Stomach (tissue), 9 donors: Measurements from ENCODE around the gene PRPF6. TPM values are rescaled to one million over a fixed set of nuclear protein-coding genes. Genes with fewer than 3 reads are reported as not detected.
A peak's percentile ranks its signal among the peaks of the same experiment; 100 is the strongest.

Source experiments
- DNase-seq, 2 donors: peaks; one replicate each; pipeline versions ENCODE4 v3.0.0 to v3.0.0-alpha.2; 2013 to 2019
- H3K27ac ChIP-seq, 5 donors: fragments of 200-600 bp in 4 of 5; sonication (generic) in 4 of 5; one replicate each; pipeline ENCODE4 v1.5.1; 2013 to 2019; ENCODE audit warnings: mild to moderate bottlenecking in 1 of 5, moderate library complexity in 1 of 5
- H3K27me3 ChIP-seq, 3 donors: fragments of 200-600 bp; sonication (generic); one replicate each; pipeline ENCODE4 v1.5.1; 2017 to 2019; ENCODE audit warnings: mixed run types in 1 of 3
- H3K36me3 ChIP-seq, 4 donors: fragments of 200-600 bp; sonication (generic); 1 replicate in 3 of 4; 2 replicates in 1 of 4; pipeline ENCODE4 v1.5.1; 2016 to 2019
- H3K4me1 ChIP-seq, 4 donors: fragments of 200-600 bp; sonication (generic); one replicate each; pipeline ENCODE4 v1.5.1; 2016 to 2019
- H3K4me3 ChIP-seq, 4 donors: fragments of 200-600 bp; sonication (generic) in 3 of 4; one replicate each; pipeline ENCODE4 v1.5.1; 2016 to 2019; ENCODE audit warnings: mild to moderate bottlenecking in 1 of 4
- H3K9me3 ChIP-seq, 4 donors: fragments of 200-600 bp; sonication (generic); one replicate each; pipeline ENCODE4 v1.5.1; 2016 to 2019
- EP300 ChIP-seq: sonication (generic); formaldehyde crosslinking; IDR thresholded peaks from one replicate; pipeline ENCODE4 v1.6.1; 2017; ENCODE audit warnings: antibody characterized with exemption
- POLR2A ChIP-seq, 4 donors: fragments of 450-650 bp; IDR thresholded peaks; one replicate each; pipeline ENCODE4 v1.6.1; 2016; ENCODE audit warnings: antibody characterized with exemption in 4 of 4, control low read depth in 2 of 4, mild to moderate bottlenecking in 1 of 4, moderate library complexity in 1 of 4
- POLR2AphosphoS5 ChIP-seq, 3 donors: sonication (generic); formaldehyde crosslinking; IDR thresholded peaks; one replicate each; pipeline ENCODE4 v1.6.1; 2016; ENCODE audit warnings: antibody characterized with exemption in 3 of 3
- whole genome bisulfite sequencing, 5 donors: extraction: QIAGEN DNeasy Blood & Tissue Kit in 3 of 5; methylation state at CpG; one replicate each; pipeline versions ENCODE4 v1.1.5 to v1.1.7; 2013 to 2018; 5-methylcytosine and 5-hydroxymethylcytosine counted together
- intact Hi-C: fragments of 100-400 bp; cut with DNase I; formaldehyde crosslinking; loops from one replicate; pipeline ENCODE4 v1.15.1; 2023; ENCODE audit warnings: low total_unique reads
- polyA plus RNA-seq, 3 donors: library from polyadenylated mRNA; stranded (reverse); fragments of 200-250 nt; gene quantifications; one replicate each; pipeline ENCODE4 v1.2.3, GENCODE V29; 2013
- total RNA-seq, 5 donors: library from RNA; depleted of rRNA; stranded (reverse); fragments of >200 nt; gene quantifications; one replicate each; pipeline versions ENCODE4 v1.1.0 to v1.2.3, GENCODE V29; 2014 to 2016
- TF ChIP-seq, protein P1 (sequence below), 7 experiments: fragments of 450-650 bp in 4 of 7; fragments of 200-600 bp in 3 of 7; sonication (generic) in 3 of 7; IDR thresholded peaks; one replicate each; pipeline ENCODE4 v1.5.1; 2016 to 2019; ENCODE audit warnings: antibody characterized with exemption in 7 of 7, control low read depth in 2 of 7, mild to moderate bottlenecking in 1 of 7
- donor health status: healthy with polysubstance abuse.
- donor health status: Bipolar disorder and iron deficiency.
- donor health status: healthy.

PRPF6 gene
- total and polyA plus RNA-seq, 8 donors, result 27.0 to 67.4 (median 39.6) TPM

DNA sequence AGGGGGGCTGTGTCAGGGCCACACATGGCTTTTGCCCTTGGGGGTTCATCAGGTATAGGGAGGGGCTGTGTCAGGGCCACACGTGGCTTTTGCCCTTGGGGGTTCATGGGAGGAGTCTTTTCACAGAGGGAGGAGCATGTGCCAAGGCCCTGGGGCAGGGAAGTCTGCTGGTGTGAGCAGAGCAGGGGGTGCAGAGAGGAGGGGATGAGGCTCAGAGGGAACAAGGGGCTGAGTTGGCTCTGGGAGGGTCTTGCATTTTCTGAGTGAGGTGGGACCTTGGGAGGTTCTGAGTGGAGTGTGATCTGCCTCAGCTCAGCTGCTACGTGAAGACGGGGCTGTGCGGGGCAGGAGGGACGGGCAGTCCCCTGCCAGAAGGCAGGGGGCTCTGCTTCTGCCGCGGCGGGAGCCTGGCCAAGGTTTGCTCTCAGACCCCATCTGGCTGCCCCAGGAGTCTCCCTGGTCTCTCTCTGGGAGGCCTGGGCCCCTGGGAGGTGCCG, 74.5 kb downstream of the PRPF6 start:
- H3K9me3 ChIP-seq, result no peaks in the 10 kb centered on the region
- H3K27me3 ChIP-seq, result peaks cover 2 to 75% (median 47%) of the 10 kb centered on the region in 3 donors
- no peak for DNase-seq
- peaks cover 11 to 22% (median 18%) of the 10 kb centered on the region in 4 donors for H3K4me1 ChIP-seq
- WGBS, 5 donors, result 59 to 84% (median 64%) methylated on average over 2 to 9 of the region's 9 CpGs
- no peaks in the 10 kb centered on the region for H3K36me3 ChIP-seq
- TF ChIP-seq, protein P1, sequence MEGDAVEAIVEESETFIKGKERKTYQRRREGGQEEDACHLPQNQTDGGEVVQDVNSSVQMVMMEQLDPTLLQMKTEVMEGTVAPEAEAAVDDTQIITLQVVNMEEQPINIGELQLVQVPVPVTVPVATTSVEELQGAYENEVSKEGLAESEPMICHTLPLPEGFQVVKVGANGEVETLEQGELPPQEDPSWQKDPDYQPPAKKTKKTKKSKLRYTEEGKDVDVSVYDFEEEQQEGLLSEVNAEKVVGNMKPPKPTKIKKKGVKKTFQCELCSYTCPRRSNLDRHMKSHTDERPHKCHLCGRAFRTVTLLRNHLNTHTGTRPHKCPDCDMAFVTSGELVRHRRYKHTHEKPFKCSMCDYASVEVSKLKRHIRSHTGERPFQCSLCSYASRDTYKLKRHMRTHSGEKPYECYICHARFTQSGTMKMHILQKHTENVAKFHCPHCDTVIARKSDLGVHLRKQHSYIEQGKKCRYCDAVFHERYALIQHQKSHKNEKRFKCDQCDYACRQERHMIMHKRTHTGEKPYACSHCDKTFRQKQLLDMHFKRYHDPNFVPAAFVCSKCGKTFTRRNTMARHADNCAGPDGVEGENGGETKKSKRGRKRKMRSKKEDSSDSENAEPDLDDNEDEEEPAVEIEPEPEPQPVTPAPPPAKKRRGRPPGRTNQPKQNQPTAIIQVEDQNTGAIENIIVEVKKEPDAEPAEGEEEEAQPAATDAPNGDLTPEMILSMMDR (IDR thresholded peaks at IDR 0.05), result no peak
- TF ChIP-seq POLR2A (IDR thresholded peaks at IDR 0.05) (no peak), EP300 (no peak), POLR2AphosphoS5 (IDR thresholded peaks at IDR 0.05) (no peak)
- H3K4me3 ChIP-seq, result no peak overlapping the region
- intact Hi-C loops, result no loop called here
- peak overlapping the region; percentile 16 to 79 (median 57) for H3K27ac ChIP-seq

DNA sequence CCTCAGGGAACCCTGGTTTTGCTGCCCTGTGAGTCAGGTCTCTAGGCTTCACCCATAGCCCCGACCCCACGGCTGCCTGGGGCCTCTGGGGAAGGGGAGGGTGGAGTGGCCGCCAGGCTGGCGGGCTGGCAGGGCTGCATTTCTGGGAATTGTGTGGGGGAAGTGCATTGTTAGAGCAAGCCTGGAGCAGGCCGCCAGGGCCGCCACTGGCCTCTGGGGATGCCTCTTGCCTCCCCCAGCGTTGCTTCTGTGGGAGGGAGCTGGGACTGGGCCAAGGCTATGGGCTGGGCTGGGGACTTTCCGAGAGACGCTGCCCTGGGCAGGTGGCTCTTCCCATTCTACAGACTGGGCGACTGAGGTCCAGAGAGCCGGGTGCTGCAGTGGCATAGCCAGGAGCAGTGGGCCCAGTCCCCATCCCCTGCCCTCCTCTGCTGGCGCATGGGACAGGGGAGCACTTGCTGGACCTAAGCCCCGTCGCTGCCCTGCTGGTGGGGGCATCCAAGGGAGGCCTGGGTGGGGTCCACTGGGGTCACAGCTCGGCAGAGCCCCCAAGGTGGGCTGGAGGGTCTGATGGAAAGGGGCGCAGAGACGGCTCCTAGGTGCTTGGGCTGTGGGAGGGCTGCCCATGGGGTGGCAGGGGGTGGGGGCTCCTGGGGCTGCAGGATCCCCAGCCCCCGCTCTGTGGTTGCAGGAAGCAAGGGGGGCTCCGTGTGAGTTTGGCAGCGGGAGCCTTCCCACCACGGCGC, 75.1 kb downstream of the PRPF6 start:
- Histone ChIP-seq H3K4me1 (peaks cover 11 to 22% (median 18%) of the 10 kb centered on the region in 4 donors), H3K27ac (peak overlapping the region; percentile 16 to 79 (median 57)), H3K4me3 (no peak overlapping the region), H3K27me3 (peaks cover 0 to 69% (median 41%) of the 10 kb centered on the region in 3 donors), H3K9me3 (no peaks in the 10 kb centered on the region), H3K36me3 (no peaks in the 10 kb centered on the region)
- intact Hi-C loops, result no loop called here
- TF ChIP-seq POLR2AphosphoS5 (IDR thresholded peaks at IDR 0.05) (no peak), EP300 (no peak)
- TF ChIP-seq, protein P1 (IDR thresholded peaks at IDR 0.05), result no peak
- 29 to 68% (median 48%) methylated on average over 7 to 22 of the region's 22 CpGs for WGBS, 5 donors
- DNase-seq, result peak in 1 of 2 donors; percentile 73

DNA sequence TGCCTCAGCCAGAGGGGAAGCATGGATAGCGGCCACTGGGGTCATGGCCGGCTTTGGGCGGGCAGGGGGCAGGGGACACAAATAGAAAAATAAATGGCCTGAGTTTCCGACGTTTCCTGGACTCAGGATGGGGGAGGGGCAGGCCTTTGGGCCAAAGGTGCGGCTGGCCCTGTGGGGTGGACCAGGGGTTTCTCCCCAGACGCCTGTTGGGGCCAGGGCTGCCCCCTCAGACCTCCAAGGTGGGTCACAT, 75.6 kb downstream of the PRPF6 start:
- H3K27me3 ChIP-seq, result peaks cover 0 to 64% (median 36%) of the 10 kb centered on the region in 3 donors
- TF ChIP-seq, protein P1 (IDR thresholded peaks at IDR 0.05), result no peak
- no peak for TF ChIP-seq EP300
- TF ChIP-seq POLR2A (IDR thresholded peaks at IDR 0.05), result no peak
- no peak for TF ChIP-seq POLR2AphosphoS5 (IDR thresholded peaks at IDR 0.05)
- no peaks in the 10 kb centered on the region for H3K36me3 ChIP-seq
- H3K4me1 ChIP-seq, result peaks cover 11 to 22% (median 18%) of the 10 kb centered on the region in 4 donors
- no peaks in the 10 kb centered on the region for H3K9me3 ChIP-seq
- no peak overlapping the region for H3K4me3 ChIP-seq
- DNase-seq, result no peak
- H3K27ac ChIP-seq, result peak overlapping the region in 4 of 5 donors; percentile 48 to 79 (median 53)
- intact Hi-C loops, result no loop called here
- WGBS, 5 donors, result 41 to 58% (median 56%) methylated on average over 7 of the region's 7 CpGs

- Histone ChIP-seq H3K9me3 (no peaks in the 10 kb centered on the region), H3K4me1 (peaks cover 11 to 23% (median 19%) of the 10 kb centered on the region in 4 donors), H3K27me3 (peaks cover 0 to 59% (median 31%) of the 10 kb centered on the region in 3 donors), H3K4me3 (peak overlapping the region in 2 of 4 donors; percentile 12 to 27), H3K27ac (peak overlapping the region; percentile 12 to 79 (median 50)), H3K36me3 (no peaks in the 10 kb centered on the region)
- TF ChIP-seq, protein P1 (IDR thresholded peaks at IDR 0.05), result no peak
- peak in 1 of 3 donors; percentile 2 for TF ChIP-seq POLR2AphosphoS5 (IDR thresholded peaks at IDR 0.05)
- WGBS, 5 donors, result 57 to 68% (median 63%) methylated on average over 32 to 39 of the region's 39 CpGs
- no peak for DNase-seq
- intact Hi-C loops, result no loop called here
Observed at GRCh38 chr20:64056889-64057627, 76.1 kb downstream of the PRPF6 start.
